ENCODE data around the gene LSP1. TPM values are rescaled to one million over a fixed set of nuclear protein-coding genes. Genes with fewer than 3 reads are reported as not detected.

The LSP1 gene
- total and polyA plus RNA-seq, 2 of the 13 experiments (the other 11 are each of a cell fraction or from before 2014, with no cell fraction given): 0.59 to 1.00 TPM

- TF ChIP-seq NR2F2 (IDR thresholded peaks at IDR 0.05; ENCODE audit: borderline replicate concordance, low read depth): peak; percentile 30; the same call in 1 of the 2 replicates
- peak; percentile 60; the same call in 1 of the 2 replicates for TF ChIP-seq ZNF639 (CRISPR knock-in tag; conservative IDR thresholded peaks at IDR 0.05)
- TF ChIP-seq HNF4A (CRISPR knock-in tag; IDR thresholded peaks at IDR 0.05): no peak
- no peak for TF ChIP-seq HNF4G (IDR thresholded peaks at IDR 0.05; ENCODE audit: borderline replicate concordance, low read depth, low read length)
- 0 out of 2 replicates have a peak, but pooled peaks have one; percentile 18 for TF ChIP-seq HNF4G (CRISPR knock-in tag; IDR thresholded peaks at IDR 0.05; ENCODE audit: borderline replicate concordance, low read depth)
- TF ChIP-seq RBM39 (IDR thresholded peaks at IDR 0.05; ENCODE audit: low read depth, low read length, poor library complexity, severe bottlenecking): no peak
- no peak for TF ChIP-seq ZNF720 (CRISPR knock-in tag; IDR thresholded peaks at IDR 0.05)
- TF ChIP-seq NCOA5 (CRISPR knock-in tag; IDR thresholded peaks at IDR 0.05): no peak
- peak; percentile 46; the same call in 1 of the 2 replicates for TF ChIP-seq FOXA3 (CRISPR knock-in tag; IDR thresholded peaks at IDR 0.05)
- no peak; the same call in 1 of the 2 replicates for TF ChIP-seq FOXP4 (CRISPR knock-in tag; IDR thresholded peaks at IDR 0.05)
- peak; percentile 83; the same call in 1 of the 2 replicates for TF ChIP-seq ZMAT3 (CRISPR knock-in tag; conservative IDR thresholded peaks at IDR 0.05)
- TF ChIP-seq TFE3 (CRISPR knock-in tag; IDR thresholded peaks at IDR 0.05): peak; percentile 68
- TF ChIP-seq XRCC5 (optimal IDR thresholded peaks at IDR 0.05; ENCODE audit: low read length): peak; percentile 57
- TF ChIP-seq DPF2 (CRISPR knock-in tag; IDR thresholded peaks at IDR 0.05; ENCODE audit: borderline replicate concordance, low read depth): no peak
- peak; percentile 87; the same call in 1 of the 2 replicates for TF ChIP-seq ZNF616 (CRISPR knock-in tag; IDR thresholded peaks at IDR 0.05; ENCODE audit: low read depth)
- no peak for TF ChIP-seq CREB3 (CRISPR knock-in tag; IDR thresholded peaks at IDR 0.05)
- no peak for TF ChIP-seq NFATC3 (CRISPR knock-in tag; IDR thresholded peaks at IDR 0.05)
- no peak for TF ChIP-seq ZNF326 (CRISPR knock-in tag; IDR thresholded peaks at IDR 0.05; ENCODE audit: borderline replicate concordance)
- 0 out of 2 replicates have a peak, but pooled peaks have one; percentile 63 for TF ChIP-seq SP4 (CRISPR knock-in tag; IDR thresholded peaks at IDR 0.05)
- no peak for TF ChIP-seq PCBP2 (optimal IDR thresholded peaks at IDR 0.05; ENCODE audit: low read depth, low read length, poor library complexity, severe bottlenecking)
- peak; percentile 61; the same call in 1 of the 2 replicates for TF ChIP-seq ZNF431 (CRISPR knock-in tag; IDR thresholded peaks at IDR 0.05; ENCODE audit: borderline replicate concordance, low read depth)
- TF ChIP-seq STAT5B (CRISPR knock-in tag; IDR thresholded peaks at IDR 0.05): no peak
These were observed 22.3 kb upstream of the LSP1 start (continued) for GRCh38 chr11:1830322-1831223.

Data from HepG2 (cell line).